ENCODE results near the gene FRG2B.

- TF ChIP-seq CTCF (conservative IDR thresholded peaks at IDR 0.05; ENCODE audit: low read depth, low read length) = no peak
- no peak for TF ChIP-seq EZH2 (IDR thresholded peaks at IDR 0.05; ENCODE audit: low read length, unreplicated experiment)
Measured at GRCh38 chr10:133617196-133617595, 9.4 kb downstream of the FRG2B start.
